Activated gamma-delta T cell treated with Interleukin-2 at 50 U/mL for 16 hours (primary cell): ENCODE measurements around the gene IQCF5.
"Not testable (repeated sequence)": the region's sequence is repeated elsewhere in the genome, so short reads cannot be mapped to it uniquely, and the experiment has no call there.

ENCODE experiments used
- DNase-seq: peaks from one replicate; pipeline ENCODE4 v3.0.0-alpha.2; 2020

Gene IQCF5

DNA sequence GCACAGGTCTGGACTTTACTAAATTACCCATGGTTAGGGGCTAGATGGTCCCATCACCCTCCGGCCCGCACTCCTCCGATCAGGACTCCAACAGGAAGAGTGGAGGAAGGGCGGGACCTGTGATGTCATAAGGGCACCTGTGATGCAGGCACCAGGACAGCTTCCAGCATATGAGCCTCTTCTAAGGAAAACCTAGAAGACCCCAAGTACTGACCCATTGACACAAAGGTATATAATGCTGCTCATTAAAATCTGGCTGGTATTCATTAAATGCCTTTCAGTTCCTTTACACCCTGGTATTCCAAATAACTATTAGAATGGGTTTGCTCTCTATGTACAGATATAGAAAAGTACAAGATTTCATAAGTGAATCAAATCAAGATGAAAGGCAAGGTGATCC is at the start of gene IQCF5:
Gene IQCF5 (minus strand): TSS at position 101 of the 400 bp plus-strand sequence. CDS start 70 bp downstream, at position 31.
- DNase-seq: no peak

DNA sequence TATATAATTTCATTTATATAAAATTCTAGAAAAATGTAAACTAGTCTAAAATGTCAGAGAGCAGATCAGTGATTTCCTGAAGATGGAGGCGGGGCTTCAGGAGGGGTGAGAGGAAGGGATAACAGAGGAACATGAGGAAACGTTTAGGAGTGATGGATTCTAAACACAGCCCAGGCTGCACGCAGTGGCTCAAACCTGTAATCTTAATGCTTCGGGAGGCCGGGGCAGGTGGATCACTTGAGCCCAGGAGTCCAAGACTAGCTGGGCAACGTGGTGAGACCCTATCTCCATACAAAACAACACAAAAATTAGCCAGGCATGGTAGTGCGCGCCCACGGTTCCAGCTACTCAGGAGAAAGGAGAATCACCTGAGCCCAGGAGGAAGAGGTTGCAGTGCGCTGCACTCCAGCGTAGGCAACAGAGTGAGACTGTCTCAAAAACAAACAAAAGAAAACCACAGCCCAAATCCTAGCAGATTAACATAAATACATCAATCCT is 45.7 kb upstream of the IQCF5 start:
- DNase-seq: no peak

DNA sequence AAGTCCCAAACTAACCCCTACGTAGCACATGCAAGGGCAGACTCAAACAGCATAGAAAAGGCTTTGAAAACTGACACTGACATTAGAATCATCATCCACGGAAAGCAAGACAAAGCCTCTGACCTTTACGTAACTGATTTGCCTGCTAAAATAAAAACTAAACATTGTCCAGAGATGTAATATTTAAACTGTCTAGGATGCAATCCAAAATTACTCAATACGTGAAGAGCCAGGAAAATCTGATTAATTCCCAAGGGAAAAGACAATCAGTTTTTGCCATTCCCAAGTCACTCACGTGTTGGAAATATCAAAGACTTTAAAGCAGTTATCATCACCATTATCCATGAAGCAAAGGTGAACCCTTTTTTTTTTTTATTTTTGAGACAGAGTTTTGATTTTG is 41.0 kb upstream of the IQCF5 start:
- DNase-seq: no peak

DNA sequence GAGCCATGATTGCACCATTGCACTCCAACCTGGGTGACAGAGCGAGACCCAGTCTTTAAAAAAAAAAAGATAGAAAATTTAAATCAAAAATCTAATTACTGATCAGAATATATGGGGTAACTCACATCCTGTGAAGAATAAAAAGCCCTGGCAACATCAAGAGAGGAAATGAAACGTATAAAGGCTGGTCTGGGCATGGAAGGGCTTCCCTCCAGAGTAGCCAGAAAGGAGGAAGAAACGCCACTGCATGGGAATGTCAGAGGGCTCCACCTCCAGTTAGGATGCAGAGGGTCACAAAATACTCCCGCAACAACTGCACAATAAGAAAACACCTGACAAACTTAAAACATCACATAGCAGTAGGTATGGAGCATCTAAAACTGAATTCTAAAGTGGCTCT is 32.6 kb upstream of the IQCF5 start:
- no peak for DNase-seq

DNA sequence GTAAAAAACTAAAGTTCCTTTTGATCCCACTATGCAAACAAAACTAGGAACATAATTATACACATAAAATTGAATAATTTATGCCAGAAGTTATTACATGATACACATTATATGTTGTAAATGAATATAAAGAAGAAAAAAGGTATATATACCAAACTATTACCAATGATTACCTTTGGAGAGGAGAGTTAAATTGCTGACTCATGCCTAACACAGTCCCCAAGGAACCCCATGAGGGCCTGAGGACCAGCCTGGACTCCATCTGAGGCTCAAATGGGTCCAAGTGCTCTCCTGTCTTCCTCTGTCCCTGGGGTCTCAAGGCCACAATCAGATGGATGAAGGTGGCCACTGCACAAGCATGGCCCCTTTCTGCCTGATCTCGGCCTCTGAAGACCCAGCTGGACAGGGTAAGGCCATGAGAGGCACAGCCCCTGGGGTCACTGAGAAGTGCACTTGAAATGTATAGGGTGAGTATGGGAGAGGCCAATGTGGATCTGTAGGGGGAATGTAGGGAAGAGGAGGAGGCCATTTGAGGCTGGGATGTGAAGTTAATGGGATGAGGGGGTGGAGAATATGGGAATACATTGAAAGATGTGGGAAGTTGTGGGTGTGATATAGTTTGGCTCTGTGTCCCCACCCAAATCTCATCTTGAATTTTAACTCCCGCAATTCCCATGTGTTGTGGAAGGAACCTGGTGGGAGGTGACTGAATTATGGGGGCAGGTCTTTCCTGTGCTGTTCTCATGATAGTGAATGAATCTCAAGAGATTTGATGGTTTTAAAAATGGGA is 28.8 kb upstream of the IQCF5 start:
- DNase-seq: no peak

DNA sequence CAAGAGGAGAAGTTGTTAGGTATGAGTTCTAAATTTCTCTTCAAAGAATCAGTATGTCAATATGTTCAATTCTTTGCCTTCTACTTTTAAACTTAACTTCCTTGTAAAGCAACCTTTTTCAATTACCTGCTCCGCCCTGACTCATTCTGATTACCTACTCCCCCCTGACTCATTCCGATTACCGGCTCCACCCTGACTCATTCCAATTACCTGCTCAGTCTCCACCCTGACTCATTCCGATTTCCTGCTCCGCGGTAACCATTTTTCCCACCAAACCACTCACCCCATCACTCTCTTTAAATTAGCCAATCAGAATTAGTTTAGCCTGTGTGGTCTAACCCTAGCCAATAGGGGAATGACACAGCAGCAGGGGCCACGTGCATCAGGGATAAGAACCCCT is 27.0 kb upstream of the IQCF5 start:
- DNase-seq: not testable (repeated sequence)

DNA sequence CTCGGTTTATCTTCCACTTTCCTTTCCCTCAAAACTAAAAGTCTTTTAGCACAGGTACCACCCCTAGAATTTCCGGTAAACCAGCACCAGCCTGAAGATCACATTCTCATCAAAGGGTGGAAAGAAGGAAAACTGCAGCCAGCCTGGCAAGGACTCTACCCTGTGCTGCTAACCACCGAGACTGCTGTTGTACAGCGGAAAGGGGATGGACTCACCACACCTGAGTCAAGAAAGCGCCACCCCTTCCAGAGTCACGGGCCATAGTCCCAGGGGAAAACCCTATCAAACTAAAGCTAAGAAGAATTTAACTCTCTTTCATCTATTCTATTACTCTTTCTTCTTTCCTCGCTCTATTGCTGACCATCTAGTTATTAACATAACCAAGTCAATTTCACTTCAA is 24.6 kb upstream of the IQCF5 start:
- not testable (repeated sequence) for DNase-seq

DNA sequence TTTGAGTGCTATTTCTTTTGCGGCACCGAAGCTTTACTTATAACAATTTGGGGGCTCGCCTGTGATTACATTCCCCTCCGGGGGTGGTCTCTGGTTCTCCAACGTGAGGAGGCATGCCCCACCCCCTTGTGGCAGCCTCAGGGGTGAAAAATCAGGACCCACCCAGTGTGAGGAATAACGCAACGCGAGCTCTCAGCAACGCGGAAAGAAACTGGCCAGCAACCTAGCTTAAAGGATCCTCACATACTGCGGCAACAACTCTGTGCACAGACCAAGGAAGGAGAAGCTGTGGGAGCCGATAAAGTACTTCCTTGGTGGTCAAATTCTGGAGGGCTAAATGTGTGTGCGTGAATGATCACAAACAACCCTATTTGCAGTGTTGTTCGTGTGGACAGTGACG is 22.0 kb upstream of the IQCF5 start:
- DNase-seq: no peak

DNA sequence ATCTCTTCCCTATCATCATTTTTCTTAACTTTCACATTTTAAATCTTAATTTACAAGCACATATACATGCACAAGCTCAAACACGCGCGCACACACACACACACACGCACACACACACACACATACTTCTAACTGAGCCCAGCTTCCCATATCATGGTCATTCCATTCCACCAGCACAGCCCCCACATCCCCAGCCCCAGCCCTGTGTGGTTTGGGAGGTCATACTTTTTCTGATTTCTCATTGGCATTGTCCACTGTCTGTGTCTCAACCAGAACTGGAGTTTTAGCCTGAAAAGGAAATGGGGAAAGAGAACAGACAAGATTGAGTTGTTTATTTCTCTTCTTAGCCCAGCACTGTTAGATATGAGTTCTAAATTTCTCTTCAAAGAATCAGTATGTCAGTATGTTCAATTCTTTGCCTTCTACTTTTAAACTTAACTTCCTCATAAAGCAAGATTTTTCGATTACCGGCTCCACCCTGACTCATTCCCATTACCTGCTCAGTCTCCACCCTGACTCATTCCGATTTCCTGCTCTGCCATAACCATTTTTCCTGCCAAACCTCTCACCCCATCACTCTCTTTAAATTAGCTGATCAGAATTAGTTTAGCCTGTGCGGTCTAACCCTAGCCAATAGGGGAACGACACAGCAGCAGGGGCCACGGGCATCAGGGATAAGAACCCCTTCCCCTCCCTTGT is 21.4 kb upstream of the IQCF5 start:
- DNase-seq: no peak

DNA sequence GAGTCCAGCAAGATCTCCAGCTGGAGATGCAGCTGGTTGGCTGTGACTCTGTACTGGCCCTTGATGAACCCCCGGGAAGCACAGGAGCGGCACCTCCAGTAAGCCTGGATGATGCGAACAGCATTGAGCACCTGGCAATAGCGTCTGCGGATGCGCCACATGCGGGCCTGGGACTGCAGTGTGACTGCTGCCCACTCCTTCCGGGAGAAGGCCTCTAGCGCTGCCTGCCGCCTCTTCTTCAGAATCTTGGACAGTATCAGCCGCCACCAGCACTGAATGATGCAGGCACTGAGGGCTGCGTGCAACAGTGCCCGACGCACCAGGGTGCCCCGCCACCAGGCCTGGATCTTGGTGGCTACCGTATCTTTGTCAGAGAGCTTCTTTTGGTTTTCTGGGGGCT is 19.5 kb upstream of the IQCF5 start:
- no peak for DNase-seq

DNA sequence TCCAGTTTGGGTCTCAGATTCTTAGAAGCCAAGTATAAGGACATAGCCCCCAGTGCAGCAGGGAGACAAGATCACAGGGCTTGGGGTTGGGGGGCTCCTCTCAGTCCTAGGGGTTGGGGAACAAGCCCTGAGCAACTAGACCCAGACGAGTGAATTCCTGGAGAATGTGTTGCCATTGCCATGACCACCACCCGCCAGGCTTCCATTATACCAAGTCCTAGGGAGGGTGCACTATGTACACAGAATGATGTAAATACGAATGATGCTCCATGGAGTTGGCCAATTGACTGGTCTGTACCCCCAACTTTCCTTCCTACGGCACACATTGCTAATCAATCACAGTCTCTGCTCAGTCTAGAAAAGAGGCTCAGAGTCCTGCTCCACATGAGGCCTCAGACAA is 19.0 kb upstream of the IQCF5 start:
- DNase-seq: no peak

DNA sequence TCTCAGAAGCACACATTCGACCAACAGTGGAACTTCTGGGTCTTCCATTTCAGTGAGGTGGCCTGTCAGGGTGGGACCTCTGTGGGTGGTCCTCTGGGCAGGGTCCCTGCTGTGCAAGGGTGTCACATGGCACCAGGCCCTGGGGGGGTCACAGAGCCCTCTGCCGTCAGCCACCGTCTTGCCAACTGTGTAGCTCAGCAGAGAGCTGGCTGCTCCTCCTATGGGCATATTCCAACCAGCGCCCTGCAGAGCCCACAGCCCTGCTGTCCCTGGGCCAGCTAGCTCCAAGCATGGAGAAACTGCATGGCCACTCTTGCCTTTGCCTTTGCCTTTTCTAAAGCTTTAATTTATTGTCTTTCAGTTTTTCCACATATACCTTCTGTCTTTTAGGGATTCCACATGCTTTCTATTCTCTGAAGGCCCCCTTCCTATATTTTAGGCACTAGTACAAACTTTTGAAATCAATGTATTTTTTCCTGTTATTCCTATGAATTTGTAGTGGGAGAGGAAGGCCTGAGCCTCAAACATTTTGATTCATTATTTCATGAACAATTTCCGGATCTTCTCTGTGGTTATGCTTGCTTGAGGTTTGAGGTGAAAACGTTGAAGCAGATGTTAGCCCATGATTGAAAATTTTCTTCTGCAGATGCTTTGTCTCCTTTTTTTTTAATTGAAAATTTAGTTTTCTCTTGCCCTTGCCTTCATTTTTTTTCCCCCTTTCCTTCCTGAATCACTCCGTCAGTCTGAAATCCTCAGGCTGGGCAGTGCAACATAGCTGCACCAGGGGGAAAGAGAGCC is 16.0 kb upstream of the IQCF5 start:
- DNase-seq: no peak

DNA sequence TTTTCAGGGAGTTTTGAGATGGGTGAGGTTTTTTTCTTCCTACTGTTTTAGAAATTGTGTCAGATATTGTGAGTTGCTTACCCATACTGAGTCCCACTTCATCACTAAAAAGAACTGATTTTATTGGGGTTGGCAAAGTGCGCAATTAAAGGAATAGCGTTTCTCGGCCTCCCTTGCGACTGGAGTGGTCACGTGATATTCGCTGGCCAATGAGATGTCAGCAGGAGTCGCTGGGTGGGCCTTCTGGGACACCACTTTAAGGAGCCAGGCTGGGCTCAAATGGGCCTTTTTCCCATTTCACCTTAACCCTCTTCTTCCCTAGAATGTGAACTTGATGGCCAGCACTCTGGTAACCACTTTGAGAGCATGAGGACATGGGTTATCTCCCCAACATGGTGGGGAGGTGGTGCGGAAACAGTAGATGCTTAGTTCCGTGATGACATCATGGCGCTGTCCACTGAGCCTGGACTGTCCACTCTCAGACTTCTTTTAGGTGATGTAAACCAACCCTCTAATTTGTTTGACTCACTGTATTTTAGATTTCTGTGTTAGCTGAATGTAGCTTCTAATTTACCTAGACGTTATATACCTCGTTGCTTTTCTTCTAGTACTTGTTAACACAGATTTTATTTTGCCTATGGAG is 13.2 kb upstream of the IQCF5 start:
- no peak for DNase-seq

DNA sequence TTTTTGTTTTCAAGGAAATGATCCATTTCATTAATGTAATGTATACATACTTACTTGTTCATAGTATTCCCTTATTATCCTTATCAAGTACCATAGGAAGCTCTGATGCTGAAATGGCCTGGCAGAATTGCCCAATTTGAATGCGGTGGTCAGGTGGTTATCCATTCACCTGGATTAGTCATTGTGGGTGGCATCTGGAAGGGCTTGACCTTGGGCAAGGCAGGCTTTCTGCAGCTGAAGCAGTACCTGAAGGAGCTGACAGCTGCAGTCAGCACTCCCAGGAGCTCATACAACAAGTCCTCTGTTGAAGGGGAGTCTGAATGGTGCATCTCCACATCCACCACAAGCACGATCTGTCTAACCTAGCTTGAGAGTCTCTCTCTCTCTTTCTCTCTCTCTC is 12.2 kb upstream of the IQCF5 start:
- DNase-seq: no peak

DNA sequence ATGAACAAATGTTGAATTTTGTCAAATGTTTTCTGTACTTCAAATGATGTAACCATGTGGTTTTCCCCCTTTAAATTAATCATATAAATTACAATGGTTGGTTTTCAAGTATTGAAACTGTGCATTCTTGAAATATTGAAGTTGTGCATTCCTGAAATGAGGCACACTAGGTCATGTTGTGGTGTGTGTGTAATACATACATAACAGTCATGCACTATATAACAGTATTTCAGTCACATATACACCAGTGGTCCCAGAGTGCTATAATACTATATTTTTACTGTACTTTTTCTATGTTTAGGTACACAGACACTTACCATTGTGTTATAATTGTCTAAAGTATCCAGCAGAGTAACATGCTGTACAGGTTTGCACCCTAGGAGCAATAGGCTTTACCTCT is 11.0 kb upstream of the IQCF5 start:
- no peak for DNase-seq

DNA sequence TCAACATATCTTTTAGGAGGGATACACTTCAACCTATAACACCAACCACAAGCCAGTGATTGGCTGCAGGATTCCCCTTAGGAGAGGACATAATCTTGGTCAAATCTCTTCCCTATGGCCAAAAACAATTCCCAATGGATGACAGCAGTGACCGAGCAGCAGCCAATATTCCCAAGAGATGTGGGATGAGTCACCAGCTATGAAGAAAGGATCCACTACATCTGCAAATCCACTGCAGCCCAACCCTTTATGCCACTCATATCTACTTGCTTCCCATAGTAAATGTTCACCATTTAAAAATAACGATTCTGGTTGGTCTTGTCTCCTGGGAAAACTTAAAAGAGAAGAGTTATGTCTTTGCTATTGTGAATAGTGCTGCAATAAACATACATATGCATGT is 4.5 kb upstream of the IQCF5 start:
- no peak for DNase-seq

DNA sequence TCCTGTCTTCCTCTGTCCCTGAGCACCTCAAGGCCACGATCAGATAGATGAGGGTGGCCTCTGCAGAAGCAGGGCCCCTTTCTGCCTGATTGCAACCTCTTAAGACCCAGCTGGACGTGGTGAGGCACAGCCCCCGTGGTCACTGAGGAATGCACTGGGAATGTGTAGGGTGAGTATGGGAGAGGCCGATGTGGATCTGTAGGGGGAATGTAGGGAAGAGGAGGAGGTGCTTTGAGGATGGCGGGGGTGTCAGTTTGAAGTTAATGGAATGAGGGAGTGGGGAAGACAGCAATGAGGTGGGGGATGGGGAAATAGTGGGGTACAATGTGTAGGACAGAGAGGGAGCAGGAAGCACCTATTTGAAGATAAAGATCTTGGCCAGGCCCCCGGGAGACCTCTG is 785 bp upstream of the IQCF5 start:
- no peak for DNase-seq

DNA sequence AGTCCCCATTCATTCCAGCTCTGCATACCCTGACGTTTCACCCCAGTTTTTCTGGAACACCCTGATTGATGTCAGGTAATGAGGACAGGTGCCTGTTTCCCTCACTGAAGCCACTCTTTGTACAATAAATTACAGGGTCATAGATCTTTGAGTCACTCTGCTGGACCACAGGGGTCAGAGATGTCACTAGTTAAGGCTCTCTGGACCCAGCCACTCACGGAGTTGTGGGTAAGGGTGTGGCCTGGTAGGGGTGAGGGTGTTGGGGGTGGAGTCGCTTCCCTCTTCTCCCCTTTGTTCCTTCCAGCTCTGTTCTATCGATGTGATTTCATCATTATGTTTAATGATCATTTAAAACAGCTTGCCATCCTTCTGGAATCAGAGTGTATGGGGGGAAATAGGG is 512 bp downstream of the IQCF5 start:
- DNase-seq: no peak

DNA sequence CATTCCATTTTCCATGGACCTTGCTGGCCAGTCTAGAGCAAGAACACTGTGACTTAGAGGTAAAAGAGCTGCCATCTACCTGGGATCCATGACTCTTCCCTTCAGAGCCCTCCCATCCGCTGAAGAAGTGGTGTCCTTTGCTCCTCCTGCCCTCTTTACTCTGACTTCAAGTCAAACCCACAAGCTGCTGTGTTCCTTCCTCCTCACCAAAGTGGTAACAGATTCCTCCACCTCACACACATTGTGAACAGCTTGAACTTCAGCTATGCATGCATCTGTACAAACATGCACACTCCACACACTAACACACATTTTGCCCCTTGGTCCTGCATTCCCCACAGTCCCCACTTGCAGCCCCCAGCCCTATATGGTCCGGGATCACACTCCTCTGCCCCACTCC is 990 bp downstream of the IQCF5 start:
- no peak for DNase-seq

DNA sequence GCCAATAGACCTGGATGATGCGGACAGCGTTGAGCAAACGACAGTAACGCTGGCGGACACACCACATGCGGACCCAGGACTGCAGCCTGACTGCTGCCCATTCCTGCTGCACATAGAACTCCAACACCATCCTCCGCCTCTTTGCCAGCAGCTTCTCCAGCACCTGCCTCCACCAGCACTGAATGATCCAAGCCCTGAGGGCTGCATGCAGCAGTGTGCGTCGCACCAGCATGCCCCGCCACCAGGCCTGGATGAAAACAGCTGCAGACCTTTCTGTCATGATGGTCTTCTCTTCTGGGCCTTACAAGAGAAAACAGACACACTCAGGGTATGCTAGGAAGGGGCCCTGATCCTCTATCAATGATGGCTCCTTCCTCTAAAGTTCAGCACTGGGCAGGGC is 1.5 kb downstream of the IQCF5 start:
- DNase-seq: no peak

DNA sequence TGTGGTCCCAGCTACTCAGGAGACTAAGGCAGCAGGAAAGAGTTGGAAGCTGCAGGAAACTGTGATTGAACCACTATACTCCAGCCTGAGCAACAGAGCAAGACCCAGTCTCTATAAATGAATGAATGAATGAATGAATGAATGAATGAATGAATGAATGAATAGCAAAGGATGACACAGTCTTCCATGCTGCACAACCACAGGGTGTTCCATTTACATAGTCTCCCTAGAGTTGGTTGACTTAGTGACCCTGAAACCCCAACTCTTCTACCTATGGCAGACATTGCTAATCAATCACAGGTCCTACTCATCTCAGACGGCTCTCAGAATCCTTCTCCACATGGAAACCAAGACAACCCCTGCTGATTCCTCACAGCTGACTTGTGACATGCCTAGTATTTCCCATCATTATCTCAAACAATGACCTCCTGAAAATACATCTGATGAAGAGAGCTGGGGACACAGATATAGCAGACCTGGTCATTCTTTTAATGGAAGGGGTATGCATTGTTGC is 2.1 kb downstream of the IQCF5 start:
- DNase-seq: no peak

DNA sequence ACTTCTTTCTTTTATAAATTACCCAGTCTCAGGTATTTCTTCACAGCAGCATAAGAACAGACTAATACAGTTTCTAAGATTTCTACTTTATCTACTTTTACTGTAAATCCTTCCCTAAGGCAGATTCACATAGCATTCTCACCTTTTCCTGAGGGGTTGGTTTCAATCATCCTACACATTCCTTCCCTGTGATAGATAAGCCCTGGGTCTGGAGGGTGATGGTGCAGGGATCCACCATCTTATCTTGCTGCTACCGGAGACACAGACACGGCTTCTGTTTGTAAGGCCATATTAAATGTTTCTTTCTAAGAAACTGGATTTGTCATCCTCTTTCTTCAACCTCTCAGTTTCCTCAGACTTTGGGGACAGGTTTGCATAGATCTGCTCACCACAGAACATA is 6.1 kb downstream of the IQCF5 start:
- DNase-seq: no peak

DNA sequence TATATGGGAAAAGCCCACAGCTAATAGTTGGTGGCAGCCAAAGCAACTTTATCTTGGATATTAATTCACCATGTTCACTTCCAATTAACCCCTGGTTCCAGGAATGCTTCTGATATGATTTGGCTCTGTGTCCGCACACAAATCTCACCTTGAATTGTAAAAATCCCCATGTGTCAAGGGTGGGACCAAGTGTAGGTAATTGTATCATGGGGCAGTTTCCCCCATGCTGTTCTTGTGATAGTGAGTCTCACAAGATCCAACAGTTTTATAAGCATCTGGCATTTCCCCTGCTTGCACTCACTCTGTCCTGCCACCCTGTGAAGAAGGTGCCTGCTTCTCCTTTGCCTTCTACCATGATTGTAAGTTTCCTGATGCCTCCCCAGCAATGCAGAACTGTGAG is 6.5 kb downstream of the IQCF5 start:
- not testable (repeated sequence) for DNase-seq
